ENCODE data around the gene RNF213. TPM values are rescaled to one million over a fixed set of nuclear protein-coding genes. Genes with fewer than 3 reads are reported as not detected.

The RNF213 gene
- polyA plus RNA-seq, 1 donor (not counting 4 experiments of a cell fraction or from before 2014, with no cell fraction given), result 24.4 TPM

DNA sequence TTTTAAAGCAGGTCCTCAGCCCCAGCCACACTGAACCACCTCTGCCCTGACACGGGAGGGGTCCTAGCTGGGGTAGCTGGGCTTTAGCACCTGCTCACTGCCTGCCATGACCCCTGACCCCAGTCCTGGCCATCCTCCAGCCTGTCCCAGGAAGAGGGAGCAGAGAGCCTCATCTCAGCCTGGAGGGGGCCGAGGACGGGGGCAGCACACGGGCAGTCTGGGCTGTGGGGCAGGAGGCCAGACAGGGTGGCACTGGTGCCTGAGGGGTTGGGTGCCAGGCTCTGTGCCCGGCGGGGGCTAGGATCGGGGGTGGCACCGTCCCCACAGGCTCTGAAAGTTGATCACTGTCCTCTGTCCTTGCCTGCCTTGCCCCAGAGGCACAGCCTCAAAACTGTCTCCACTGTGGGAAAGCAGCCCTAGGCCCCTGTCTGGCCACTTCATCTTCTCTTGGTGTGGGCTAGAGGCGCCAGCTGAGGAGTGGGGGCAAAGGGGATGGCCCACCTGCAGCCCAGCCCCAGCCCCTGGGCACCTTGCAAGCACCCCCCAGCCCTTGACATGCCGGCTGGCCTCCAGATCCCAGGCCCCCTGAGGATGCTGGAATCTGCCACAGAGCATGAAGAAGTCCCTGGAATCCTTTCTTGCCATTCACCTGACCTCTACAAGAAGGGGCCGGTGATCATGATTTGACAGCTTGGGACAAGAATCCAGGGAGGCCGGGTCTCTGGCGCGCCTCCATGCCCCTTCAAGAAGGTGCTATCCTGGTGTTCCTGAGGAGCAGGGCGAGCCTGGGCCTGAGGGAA lies 170.0 kb downstream of the RNF213 start:
- no peaks in the 10 kb centered on the region for H3K9me3 ChIP-seq (ENCODE audit: control insufficient read depth, low read depth, low read length)
- no peaks in the 10 kb centered on the region for H3K27me3 ChIP-seq (ENCODE audit: control insufficient read depth, extremely low read depth, insufficient read depth, low read length)
- H2AFZ ChIP-seq (ENCODE audit: control insufficient read depth, low read length), result no peak overlapping the region
- no peak overlapping the region for H3K4me3 ChIP-seq (ENCODE audit: control insufficient read depth in 2 of 3, extremely low read depth in 1 of 3, insufficient read depth in 2 of 3, low read depth in 1 of 3, low read length in 3 of 3)
- TF ChIP-seq, protein P1, sequence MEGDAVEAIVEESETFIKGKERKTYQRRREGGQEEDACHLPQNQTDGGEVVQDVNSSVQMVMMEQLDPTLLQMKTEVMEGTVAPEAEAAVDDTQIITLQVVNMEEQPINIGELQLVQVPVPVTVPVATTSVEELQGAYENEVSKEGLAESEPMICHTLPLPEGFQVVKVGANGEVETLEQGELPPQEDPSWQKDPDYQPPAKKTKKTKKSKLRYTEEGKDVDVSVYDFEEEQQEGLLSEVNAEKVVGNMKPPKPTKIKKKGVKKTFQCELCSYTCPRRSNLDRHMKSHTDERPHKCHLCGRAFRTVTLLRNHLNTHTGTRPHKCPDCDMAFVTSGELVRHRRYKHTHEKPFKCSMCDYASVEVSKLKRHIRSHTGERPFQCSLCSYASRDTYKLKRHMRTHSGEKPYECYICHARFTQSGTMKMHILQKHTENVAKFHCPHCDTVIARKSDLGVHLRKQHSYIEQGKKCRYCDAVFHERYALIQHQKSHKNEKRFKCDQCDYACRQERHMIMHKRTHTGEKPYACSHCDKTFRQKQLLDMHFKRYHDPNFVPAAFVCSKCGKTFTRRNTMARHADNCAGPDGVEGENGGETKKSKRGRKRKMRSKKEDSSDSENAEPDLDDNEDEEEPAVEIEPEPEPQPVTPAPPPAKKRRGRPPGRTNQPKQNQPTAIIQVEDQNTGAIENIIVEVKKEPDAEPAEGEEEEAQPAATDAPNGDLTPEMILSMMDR (optimal IDR thresholded peaks at IDR 0.05 in 1 of 3, IDR thresholded peaks at IDR 0.05 in 1 of 3, conservative IDR thresholded peaks at IDR 0.05 in 1 of 3; ENCODE audit: extremely low read depth in 1 of 3, insufficient read depth in 2 of 3, low read length in 3 of 3), result no peak
- no peak for TF ChIP-seq EZH2 (IDR thresholded peaks at IDR 0.05; ENCODE audit: low read length)
- H3K36me3 ChIP-seq (ENCODE audit: control insufficient read depth in 2 of 2, extremely low read depth in 1 of 2, insufficient read depth in 2 of 2, low read length in 2 of 2), result peaks cover 0 to 3% of the 10 kb centered on the region in 2 experiments
- no peak for FAIRE-seq
- no peaks in the 10 kb centered on the region for H3K9me1 ChIP-seq (ENCODE audit: control insufficient read depth, extremely low read depth, insufficient read depth, low read length)
- H3K27ac ChIP-seq (ENCODE audit: control insufficient read depth, insufficient read depth, low read length), result no peak overlapping the region
- dilution Hi-C loops (cut with MboI; ENCODE audit: extremely low pct_ligation_motif_present, low sequenced_read_pairs), result no loop called here
- no peaks in the 10 kb centered on the region for H3K4me1 ChIP-seq (ENCODE audit: control insufficient read depth, extremely low read depth, insufficient read depth, low read length)
- no peaks in the 10 kb centered on the region for H3K79me2 ChIP-seq (ENCODE audit: control insufficient read depth, insufficient read depth, low read length)
- H3K9ac ChIP-seq (ENCODE audit: control insufficient read depth, extremely low read depth, insufficient read depth, low read length), result no peak overlapping the region
- H3K4me2 ChIP-seq (ENCODE audit: control insufficient read depth, extremely low read depth, insufficient read depth, low read depth, low read length), result no peak overlapping the region
- DNase-seq (ENCODE audit: low read depth, low spot score), result no peak
- peaks cover 3% of the 10 kb centered on the region for H4K20me1 ChIP-seq (ENCODE audit: control insufficient read depth, extremely low read depth, insufficient read depth, low read length)

DNA sequence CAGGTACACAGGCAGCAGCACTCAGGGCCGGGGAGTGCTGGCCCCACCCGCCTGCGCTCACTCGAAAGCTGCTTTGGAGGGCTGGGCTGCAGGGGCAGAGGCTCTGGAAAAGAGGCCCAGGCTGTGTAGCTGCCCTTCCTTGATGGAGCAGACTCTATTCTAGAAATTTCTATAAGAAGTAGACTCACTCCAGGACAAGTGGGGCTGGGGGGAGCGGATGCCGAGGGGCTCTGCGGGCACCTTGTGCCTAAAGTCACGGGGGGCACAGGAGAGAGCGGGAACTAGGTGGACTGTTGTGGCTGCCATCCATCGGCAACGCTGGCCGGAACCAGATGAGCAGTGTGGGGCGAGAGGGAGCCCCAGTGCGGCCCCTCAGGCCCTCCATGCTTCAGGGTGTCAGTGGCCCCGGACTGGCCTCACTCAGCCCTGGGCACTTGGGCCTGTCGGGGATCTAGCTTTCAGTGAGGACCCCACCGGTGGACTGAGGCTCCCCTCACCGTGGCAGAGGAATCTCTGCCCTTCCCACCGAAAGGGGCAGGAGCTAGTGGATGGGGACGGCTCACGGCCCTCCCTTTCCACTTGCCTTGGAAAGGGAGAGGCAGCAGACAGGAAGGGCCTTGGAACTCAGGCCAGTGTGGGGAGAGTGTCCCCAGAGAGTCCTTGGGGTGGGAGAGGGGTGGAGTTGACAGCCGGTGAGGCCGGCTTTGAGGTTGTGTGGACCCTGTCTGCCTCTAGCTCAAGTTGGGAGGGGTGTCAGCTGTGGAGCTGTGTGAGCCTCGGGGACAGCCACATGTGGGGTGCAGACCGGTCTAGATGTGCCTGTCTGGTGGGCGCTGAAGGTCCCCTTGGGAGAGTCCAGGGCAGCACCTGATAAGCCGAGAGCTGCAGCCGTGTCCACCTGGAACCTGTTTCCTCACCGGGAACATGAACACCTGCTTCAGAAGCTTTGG lies 170.9 kb downstream of the RNF213 start:
- Histone ChIP-seq H3K9me1 (ENCODE audit: control insufficient read depth, extremely low read depth, insufficient read depth, low read length) (no peaks in the 10 kb centered on the region), H3K4me1 (ENCODE audit: control insufficient read depth, extremely low read depth, insufficient read depth, low read length) (no peaks in the 10 kb centered on the region), H3K4me2 (ENCODE audit: control insufficient read depth, extremely low read depth, insufficient read depth, low read depth, low read length) (no peak overlapping the region), H3K9me3 (ENCODE audit: control insufficient read depth, low read depth, low read length) (no peaks in the 10 kb centered on the region), H3K36me3 (ENCODE audit: control insufficient read depth in 2 of 2, extremely low read depth in 1 of 2, insufficient read depth in 2 of 2, low read length in 2 of 2) (peaks cover 0 to 3% of the 10 kb centered on the region in 2 experiments), H3K79me2 (ENCODE audit: control insufficient read depth, insufficient read depth, low read length) (no peaks in the 10 kb centered on the region), H2AFZ (ENCODE audit: control insufficient read depth, low read length) (no peak overlapping the region), H4K20me1 (ENCODE audit: control insufficient read depth, extremely low read depth, insufficient read depth, low read length) (peaks cover 3% of the 10 kb centered on the region), H3K27me3 (ENCODE audit: control insufficient read depth, extremely low read depth, insufficient read depth, low read length) (no peaks in the 10 kb centered on the region), H3K9ac (ENCODE audit: control insufficient read depth, extremely low read depth, insufficient read depth, low read length) (no peak overlapping the region), H3K4me3 (ENCODE audit: control insufficient read depth in 2 of 3, extremely low read depth in 1 of 3, insufficient read depth in 2 of 3, low read depth in 1 of 3, low read length in 3 of 3) (no peak overlapping the region), H3K27ac (ENCODE audit: control insufficient read depth, insufficient read depth, low read length) (no peak overlapping the region)
- dilution Hi-C loops (cut with MboI; ENCODE audit: extremely low pct_ligation_motif_present, low sequenced_read_pairs), result no loop called here
- TF ChIP-seq, protein P1 (optimal IDR thresholded peaks at IDR 0.05 in 1 of 3, IDR thresholded peaks at IDR 0.05 in 1 of 3, conservative IDR thresholded peaks at IDR 0.05 in 1 of 3; ENCODE audit: extremely low read depth in 1 of 3, insufficient read depth in 2 of 3, low read length in 3 of 3), result no peak
- no peak for TF ChIP-seq EZH2 (IDR thresholded peaks at IDR 0.05; ENCODE audit: low read length)
- no peak for DNase-seq (ENCODE audit: low read depth, low spot score)
- no peak for FAIRE-seq

Measured in keratinocyte (primary cell).